ENCODE results near the gene DNAAF8. TPM values are rescaled to one million over a fixed set of nuclear protein-coding genes. Genes with fewer than 3 reads are reported as not detected.

DNAAF8 gene
- polyA plus RNA-seq, 1 donor from 2014 or later: 3.4 TPM

DNA sequence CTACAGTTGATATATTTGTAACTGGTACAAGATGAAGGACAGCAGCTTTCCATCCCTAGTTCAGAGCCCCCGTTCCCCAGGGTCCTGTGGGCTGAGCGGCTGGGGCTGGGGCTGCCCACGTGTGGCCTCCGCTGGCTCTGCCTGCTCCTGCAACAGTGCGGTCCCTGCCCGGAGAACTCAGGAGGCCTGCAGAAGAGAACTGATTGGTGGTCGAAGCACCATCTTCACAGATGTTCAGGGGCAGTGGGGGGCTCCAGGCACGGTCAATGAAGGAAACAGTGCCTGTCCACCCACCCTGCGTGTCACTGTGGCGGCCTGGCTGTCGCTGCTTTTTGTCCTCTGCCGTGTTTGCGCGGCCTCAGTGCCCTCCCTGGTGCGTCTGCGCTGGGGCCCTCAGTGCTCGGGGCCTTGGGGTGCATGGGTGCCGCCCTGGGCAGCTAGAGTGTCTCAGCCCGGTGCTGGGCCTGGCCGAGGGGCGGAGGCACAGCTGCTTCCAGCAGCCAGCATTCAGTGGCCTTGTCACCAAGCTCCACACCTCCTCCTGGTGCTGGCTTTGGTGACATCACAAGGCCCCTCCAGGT, 45.2 kb upstream of the DNAAF8 start:
- H3K36me3 ChIP-seq (ENCODE audit: insufficient read depth, low read length): no peaks in the 10 kb centered on the region
- TF ChIP-seq, protein P1, sequence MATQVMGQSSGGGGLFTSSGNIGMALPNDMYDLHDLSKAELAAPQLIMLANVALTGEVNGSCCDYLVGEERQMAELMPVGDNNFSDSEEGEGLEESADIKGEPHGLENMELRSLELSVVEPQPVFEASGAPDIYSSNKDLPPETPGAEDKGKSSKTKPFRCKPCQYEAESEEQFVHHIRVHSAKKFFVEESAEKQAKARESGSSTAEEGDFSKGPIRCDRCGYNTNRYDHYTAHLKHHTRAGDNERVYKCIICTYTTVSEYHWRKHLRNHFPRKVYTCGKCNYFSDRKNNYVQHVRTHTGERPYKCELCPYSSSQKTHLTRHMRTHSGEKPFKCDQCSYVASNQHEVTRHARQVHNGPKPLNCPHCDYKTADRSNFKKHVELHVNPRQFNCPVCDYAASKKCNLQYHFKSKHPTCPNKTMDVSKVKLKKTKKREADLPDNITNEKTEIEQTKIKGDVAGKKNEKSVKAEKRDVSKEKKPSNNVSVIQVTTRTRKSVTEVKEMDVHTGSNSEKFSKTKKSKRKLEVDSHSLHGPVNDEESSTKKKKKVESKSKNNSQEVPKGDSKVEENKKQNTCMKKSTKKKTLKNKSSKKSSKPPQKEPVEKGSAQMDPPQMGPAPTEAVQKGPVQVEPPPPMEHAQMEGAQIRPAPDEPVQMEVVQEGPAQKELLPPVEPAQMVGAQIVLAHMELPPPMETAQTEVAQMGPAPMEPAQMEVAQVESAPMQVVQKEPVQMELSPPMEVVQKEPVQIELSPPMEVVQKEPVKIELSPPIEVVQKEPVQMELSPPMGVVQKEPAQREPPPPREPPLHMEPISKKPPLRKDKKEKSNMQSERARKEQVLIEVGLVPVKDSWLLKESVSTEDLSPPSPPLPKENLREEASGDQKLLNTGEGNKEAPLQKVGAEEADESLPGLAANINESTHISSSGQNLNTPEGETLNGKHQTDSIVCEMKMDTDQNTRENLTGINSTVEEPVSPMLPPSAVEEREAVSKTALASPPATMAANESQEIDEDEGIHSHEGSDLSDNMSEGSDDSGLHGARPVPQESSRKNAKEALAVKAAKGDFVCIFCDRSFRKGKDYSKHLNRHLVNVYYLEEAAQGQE (IDR thresholded peaks at IDR 0.05; ENCODE audit: borderline replicate concordance): no peak
- no peak for TF ChIP-seq RAD21 (conservative IDR thresholded peaks at IDR 0.05)
- TF ChIP-seq EP300 (conservative IDR thresholded peaks at IDR 0.05; ENCODE audit: poor library complexity, severe bottlenecking): no peak
- H3F3A ChIP-seq (ENCODE audit: insufficient read depth, low read length, poor library complexity, severe bottlenecking): no peaks in the 10 kb centered on the region
- H3K27me3 ChIP-seq (ENCODE audit: insufficient read depth, low read depth, low read length): no peaks in the 10 kb centered on the region
- H3K9ac ChIP-seq (ENCODE audit: low read length): no peak overlapping the region
- no peak overlapping the region for H2AFZ ChIP-seq (ENCODE audit: low read depth, low read length)
- no peak overlapping the region for H3K4me3 ChIP-seq (ENCODE audit: low read length)
- no peaks in the 10 kb centered on the region for H3K79me2 ChIP-seq (replicated peaks; ENCODE audit: insufficient read depth, low read length)
- no peak overlapping the region for H3K4me2 ChIP-seq (ENCODE audit: low read length)
- H3K9me3 ChIP-seq (ENCODE audit: low read length): no peaks in the 10 kb centered on the region
- H3K9me2 ChIP-seq (ENCODE audit: insufficient read depth, low read length): no peaks in the 10 kb centered on the region
- no peak overlapping the region for H3K27ac ChIP-seq (ENCODE audit: low read length)
- no peaks in the 10 kb centered on the region for H4K20me1 ChIP-seq (ENCODE audit: insufficient read depth)

DNA sequence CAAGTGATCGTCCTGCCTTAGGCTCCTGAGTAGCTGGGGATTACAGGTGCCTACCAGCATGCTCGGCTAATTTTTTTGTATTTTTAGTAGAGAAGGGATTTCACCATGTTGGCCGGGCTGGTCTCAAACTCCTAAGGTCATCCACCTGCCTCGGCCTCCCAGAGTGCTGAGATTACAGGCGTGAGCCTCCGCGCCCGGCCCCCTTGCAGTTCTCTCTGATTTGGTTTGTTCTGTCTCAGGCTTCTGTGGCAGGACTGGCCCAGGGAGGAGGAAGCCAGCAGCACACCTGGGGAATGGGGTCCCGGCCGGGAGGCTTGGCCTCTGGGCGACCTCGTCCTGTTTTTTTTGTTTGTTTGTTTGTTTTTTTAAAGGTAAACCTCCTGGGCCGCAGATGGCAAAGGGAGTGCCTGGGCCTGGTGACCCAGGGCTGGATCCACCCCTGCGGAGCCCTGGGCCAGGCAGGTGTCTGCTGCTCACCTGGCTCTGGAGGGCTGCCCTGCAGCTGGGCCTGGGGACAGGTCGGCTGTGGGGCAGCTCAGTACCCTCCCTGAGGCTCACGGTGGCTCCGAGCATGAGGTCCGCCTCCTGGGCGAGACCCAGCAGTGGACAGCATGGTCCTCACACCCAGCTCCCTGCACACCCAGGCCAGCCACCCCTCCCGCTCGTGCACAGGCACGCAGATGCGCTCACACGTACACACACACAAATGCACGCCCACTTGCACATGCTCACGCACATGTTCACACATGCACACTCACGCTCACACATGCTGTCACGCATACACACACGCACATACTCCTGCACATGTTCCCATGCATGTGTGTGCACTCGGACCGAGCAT, 44.3 kb upstream of the DNAAF8 start:
- no peak overlapping the region for H3K4me2 ChIP-seq (ENCODE audit: low read length)
- no peak overlapping the region for H3K27ac ChIP-seq (ENCODE audit: low read length)
- H3K9me2 ChIP-seq (ENCODE audit: insufficient read depth, low read length): no peaks in the 10 kb centered on the region
- H3K9me3 ChIP-seq (ENCODE audit: low read length): no peaks in the 10 kb centered on the region
- H4K20me1 ChIP-seq (ENCODE audit: insufficient read depth): no peaks in the 10 kb centered on the region
- H3K27me3 ChIP-seq (ENCODE audit: insufficient read depth, low read depth, low read length): no peaks in the 10 kb centered on the region
- H3K36me3 ChIP-seq (ENCODE audit: insufficient read depth, low read length): no peaks in the 10 kb centered on the region
- H3F3A ChIP-seq (ENCODE audit: insufficient read depth, low read length, poor library complexity, severe bottlenecking): no peaks in the 10 kb centered on the region
- H2AFZ ChIP-seq (ENCODE audit: low read depth, low read length): no peak overlapping the region
- H3K4me3 ChIP-seq (ENCODE audit: low read length): no peak overlapping the region
- TF ChIP-seq POLR2AphosphoS5 (IDR thresholded peaks at IDR 0.05) (no peak), SMC3 (conservative IDR thresholded peaks at IDR 0.05; ENCODE audit: poor library complexity) (no peak), EZH2 (IDR thresholded peaks at IDR 0.05; ENCODE audit: borderline replicate concordance, insufficient read depth, low read length, poor library complexity, severe bottlenecking) (no peak)
- no peak overlapping the region for H3K9ac ChIP-seq (ENCODE audit: low read length)
- no peaks in the 10 kb centered on the region for H3K79me2 ChIP-seq (replicated peaks; ENCODE audit: insufficient read depth, low read length)

DNA sequence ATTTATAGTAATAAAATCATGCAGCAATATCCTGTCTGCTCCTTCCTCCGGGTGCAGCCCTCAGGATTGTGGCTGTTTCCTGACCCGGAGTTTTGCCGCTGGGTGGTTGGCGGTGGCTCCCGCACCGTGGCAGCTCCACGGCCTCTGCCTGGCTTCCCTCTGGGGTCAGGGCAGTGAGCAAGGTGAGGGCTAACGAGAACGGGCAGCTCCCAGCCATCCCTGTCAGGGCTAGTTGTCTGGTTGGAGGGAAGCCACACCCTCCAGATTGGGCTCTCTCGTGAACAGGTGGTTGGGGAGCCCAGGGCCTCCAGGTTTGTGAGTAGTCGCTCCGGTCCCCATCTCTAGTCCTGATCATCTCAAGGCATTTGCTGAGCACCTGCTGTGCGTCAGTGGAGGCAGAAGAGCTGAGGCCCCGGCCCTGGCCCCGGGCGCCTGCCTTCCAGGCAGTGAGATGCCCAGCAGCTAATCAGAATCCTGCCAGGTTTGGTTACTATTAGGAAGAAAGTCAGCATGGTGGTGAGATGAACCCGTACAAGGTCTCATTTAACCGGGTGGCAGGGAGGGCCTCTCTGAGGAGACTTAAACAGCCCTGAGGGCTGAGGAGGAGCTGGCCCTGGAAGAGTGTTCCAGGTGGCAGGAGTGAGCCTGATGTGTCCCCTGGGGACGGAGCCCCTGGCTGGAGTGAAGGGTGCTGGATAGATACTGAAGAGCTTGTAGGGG, 43.2 kb upstream of the DNAAF8 start:
- TF ChIP-seq, protein P2, sequence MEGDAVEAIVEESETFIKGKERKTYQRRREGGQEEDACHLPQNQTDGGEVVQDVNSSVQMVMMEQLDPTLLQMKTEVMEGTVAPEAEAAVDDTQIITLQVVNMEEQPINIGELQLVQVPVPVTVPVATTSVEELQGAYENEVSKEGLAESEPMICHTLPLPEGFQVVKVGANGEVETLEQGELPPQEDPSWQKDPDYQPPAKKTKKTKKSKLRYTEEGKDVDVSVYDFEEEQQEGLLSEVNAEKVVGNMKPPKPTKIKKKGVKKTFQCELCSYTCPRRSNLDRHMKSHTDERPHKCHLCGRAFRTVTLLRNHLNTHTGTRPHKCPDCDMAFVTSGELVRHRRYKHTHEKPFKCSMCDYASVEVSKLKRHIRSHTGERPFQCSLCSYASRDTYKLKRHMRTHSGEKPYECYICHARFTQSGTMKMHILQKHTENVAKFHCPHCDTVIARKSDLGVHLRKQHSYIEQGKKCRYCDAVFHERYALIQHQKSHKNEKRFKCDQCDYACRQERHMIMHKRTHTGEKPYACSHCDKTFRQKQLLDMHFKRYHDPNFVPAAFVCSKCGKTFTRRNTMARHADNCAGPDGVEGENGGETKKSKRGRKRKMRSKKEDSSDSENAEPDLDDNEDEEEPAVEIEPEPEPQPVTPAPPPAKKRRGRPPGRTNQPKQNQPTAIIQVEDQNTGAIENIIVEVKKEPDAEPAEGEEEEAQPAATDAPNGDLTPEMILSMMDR (IDR thresholded peaks at IDR 0.05; ENCODE audit: poor library complexity, severe bottlenecking): no peak
- TF ChIP-seq TAF1 (IDR thresholded peaks at IDR 0.05; ENCODE audit: low read depth) (no peak), EP300 (conservative IDR thresholded peaks at IDR 0.05; ENCODE audit: poor library complexity, severe bottlenecking) (no peak), MXI1 (conservative IDR thresholded peaks at IDR 0.05; ENCODE audit: poor library complexity, severe bottlenecking) (no peak)
- TF ChIP-seq, protein P1 (IDR thresholded peaks at IDR 0.05; ENCODE audit: borderline replicate concordance): no peak
- Histone ChIP-seq H3K4me3 (ENCODE audit: low read length) (no peak overlapping the region), H3F3A (ENCODE audit: insufficient read depth, low read length, poor library complexity, severe bottlenecking) (no peaks in the 10 kb centered on the region), H3K27ac (ENCODE audit: low read length) (no peak overlapping the region), H3K36me3 (ENCODE audit: insufficient read depth, low read length) (no peaks in the 10 kb centered on the region), H3K27me3 (ENCODE audit: insufficient read depth, low read depth, low read length) (no peaks in the 10 kb centered on the region), H3K79me2 (replicated peaks; ENCODE audit: insufficient read depth, low read length) (no peaks in the 10 kb centered on the region), H3K9ac (ENCODE audit: low read length) (no peak overlapping the region), H3K9me3 (ENCODE audit: low read length) (no peaks in the 10 kb centered on the region), H3K4me2 (ENCODE audit: low read length) (no peak overlapping the region), H2AFZ (ENCODE audit: low read depth, low read length) (no peak overlapping the region), H3K9me2 (ENCODE audit: insufficient read depth, low read length) (no peaks in the 10 kb centered on the region), H4K20me1 (ENCODE audit: insufficient read depth) (no peaks in the 10 kb centered on the region)
